ENCODE results near the gene PTPN7. TPM values are rescaled to one million over a fixed set of nuclear protein-coding genes. Genes with fewer than 3 reads are reported as not detected.

Gene PTPN7
- polyA plus RNA-seq, 1 of the 3 experiments (the other 2 are of a cell fraction) = not detected

DNA sequence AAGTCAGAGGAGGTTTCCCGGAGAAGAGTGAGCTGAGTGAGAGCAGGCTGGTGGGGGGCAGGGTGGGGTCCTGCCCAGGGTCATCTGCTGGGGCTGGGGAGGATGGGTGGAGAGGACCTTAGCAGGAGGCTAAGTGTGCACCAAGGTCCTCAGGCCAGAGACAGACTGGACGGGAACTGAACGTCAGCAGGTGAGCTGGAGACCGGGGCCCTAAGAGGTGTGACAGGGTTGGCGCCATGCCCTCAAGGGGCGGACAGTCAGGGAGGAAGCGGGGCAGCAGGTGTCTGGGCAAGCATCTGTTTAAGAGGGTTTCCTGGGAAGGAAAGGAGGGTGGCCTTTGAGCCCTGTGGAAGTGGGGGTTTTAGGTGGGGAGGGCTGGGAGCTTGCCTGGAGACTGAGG is 13.6 kb upstream of the PTPN7 start:
- H3K36me3 ChIP-seq (replicated peaks in 1 of 2; ENCODE audit: control insufficient read depth in 1 of 2, insufficient read depth in 2 of 2, low read length in 1 of 2) = no peaks in the 10 kb centered on the region
- no peaks in the 10 kb centered on the region for H3K79me2 ChIP-seq (ENCODE audit: insufficient read depth)
- no peak overlapping the region for H3K27ac ChIP-seq (ENCODE audit: low read depth in 2 of 2, low read length in 1 of 2)
- H2AFZ ChIP-seq (ENCODE audit: low read depth) = no peak overlapping the region
- H3K4me1 ChIP-seq (ENCODE audit: control insufficient read depth in 1 of 2, insufficient read depth in 2 of 2, low read depth in 1 of 2, low read length in 1 of 2) = peaks cover 0 to 18% of the 10 kb centered on the region in 2 experiments; a peak in 1 of 4 replicates
- ChIA-PET CTCF (interaction anchor here (0.8 to 3.5 kb wide), 6 partner anchors 11 to 38 kb away, joined by 4 to 22 read pairs (median 8); partner anchors contain the start of gene LGR6), POLR2A (interaction anchor here (0.8 kb wide), 1 partner anchor 19 kb away, joined by 3 read pairs; no protein-coding TSS in a partner anchor)
- H3F3A ChIP-seq (replicated peaks; ENCODE audit: insufficient read depth) = no peaks in the 10 kb centered on the region
- no peak for DNase-seq
- H3K9me2 ChIP-seq = no peaks in the 10 kb centered on the region
- TF ChIP-seq EP300 (IDR thresholded peaks at IDR 0.05; ENCODE audit: borderline replicate concordance in 1 of 2, low read depth in 1 of 2, low read length in 1 of 2) = no peak
- TF ChIP-seq, protein P1, sequence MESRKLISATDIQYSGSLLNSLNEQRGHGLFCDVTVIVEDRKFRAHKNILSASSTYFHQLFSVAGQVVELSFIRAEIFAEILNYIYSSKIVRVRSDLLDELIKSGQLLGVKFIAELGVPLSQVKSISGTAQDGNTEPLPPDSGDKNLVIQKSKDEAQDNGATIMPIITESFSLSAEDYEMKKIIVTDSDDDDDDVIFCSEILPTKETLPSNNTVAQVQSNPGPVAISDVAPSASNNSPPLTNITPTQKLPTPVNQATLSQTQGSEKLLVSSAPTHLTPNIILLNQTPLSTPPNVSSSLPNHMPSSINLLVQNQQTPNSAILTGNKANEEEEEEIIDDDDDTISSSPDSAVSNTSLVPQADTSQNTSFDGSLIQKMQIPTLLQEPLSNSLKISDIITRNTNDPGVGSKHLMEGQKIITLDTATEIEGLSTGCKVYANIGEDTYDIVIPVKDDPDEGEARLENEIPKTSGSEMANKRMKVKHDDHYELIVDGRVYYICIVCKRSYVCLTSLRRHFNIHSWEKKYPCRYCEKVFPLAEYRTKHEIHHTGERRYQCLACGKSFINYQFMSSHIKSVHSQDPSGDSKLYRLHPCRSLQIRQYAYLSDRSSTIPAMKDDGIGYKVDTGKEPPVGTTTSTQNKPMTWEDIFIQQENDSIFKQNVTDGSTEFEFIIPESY (IDR thresholded peaks at IDR 0.05; ENCODE audit: borderline replicate concordance, low read depth) = no peak
- TF ChIP-seq FOXM1 (IDR thresholded peaks at IDR 0.05; ENCODE audit: low read depth) = no peak
- TF ChIP-seq, protein P2, sequence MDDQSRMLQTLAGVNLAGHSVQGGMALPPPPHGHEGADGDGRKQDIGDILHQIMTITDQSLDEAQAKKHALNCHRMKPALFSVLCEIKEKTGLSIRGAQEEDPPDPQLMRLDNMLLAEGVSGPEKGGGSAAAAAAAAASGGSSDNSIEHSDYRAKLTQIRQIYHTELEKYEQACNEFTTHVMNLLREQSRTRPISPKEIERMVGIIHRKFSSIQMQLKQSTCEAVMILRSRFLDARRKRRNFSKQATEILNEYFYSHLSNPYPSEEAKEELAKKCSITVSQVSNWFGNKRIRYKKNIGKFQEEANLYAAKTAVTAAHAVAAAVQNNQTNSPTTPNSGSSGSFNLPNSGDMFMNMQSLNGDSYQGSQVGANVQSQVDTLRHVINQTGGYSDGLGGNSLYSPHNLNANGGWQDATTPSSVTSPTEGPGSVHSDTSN (IDR thresholded peaks at IDR 0.05) = no peak
- TF ChIP-seq RAD21 (IDR thresholded peaks at IDR 0.05; ENCODE audit: low read length) = no peak
- no peak for TF ChIP-seq SIN3A (IDR thresholded peaks at IDR 0.05; ENCODE audit: borderline replicate concordance, low read depth, low read length)
- TF ChIP-seq, protein P3, sequence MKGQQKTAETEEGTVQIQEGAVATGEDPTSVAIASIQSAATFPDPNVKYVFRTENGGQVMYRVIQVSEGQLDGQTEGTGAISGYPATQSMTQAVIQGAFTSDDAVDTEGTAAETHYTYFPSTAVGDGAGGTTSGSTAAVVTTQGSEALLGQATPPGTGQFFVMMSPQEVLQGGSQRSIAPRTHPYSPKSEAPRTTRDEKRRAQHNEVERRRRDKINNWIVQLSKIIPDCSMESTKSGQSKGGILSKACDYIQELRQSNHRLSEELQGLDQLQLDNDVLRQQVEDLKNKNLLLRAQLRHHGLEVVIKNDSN (IDR thresholded peaks at IDR 0.05; ENCODE audit: borderline replicate concordance, low read depth) = no peak
- no peak for TF ChIP-seq POLR2AphosphoS5 (IDR thresholded peaks at IDR 0.05; ENCODE audit: low read depth, low read length)
- TF ChIP-seq NRF1 (IDR thresholded peaks at IDR 0.05; ENCODE audit: low read depth, low read length) = no peak
- no peak overlapping the region for H3K9ac ChIP-seq
- no peaks in the 10 kb centered on the region for H3K9me3 ChIP-seq
- H3K27me3 ChIP-seq (ENCODE audit: insufficient read depth) = no peaks in the 10 kb centered on the region; the same call in 1 of the 2 replicates
- no peak overlapping the region for H3K4me2 ChIP-seq
- WGBS (ENCODE audit: low lambda C conversion rate) = 89% methylated on average over 7 of the region's 7 CpGs
- no peaks in the 10 kb centered on the region for H4K20me1 ChIP-seq (ENCODE audit: insufficient read depth)
- H3K4me3 ChIP-seq (ENCODE audit: low read depth in 2 of 2, low read length in 1 of 2) = no peak overlapping the region

DNA sequence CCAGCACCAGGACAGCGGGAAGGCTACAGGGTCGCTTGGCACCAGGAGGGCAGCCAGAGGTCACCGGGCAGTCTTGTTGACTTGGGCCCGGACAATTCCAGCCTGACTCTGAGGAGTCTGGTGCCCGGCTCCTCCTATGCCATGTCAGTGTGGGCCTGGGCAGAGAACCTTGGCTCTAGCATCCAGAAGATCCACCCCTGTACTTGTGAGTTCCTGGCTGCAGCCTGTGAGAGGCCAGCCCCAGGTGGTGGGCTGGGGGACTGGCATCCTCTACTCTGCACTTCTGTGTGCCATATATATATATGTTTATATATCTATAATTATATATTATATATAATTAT is 11.6 kb upstream of the PTPN7 start:
- Histone ChIP-seq H4K20me1 (ENCODE audit: insufficient read depth) (no peaks in the 10 kb centered on the region), H3K79me2 (ENCODE audit: insufficient read depth) (no peaks in the 10 kb centered on the region), H3K4me3 (ENCODE audit: low read depth in 2 of 2, low read length in 1 of 2) (no peak overlapping the region), H3K9me3 (no peaks in the 10 kb centered on the region), H2AFZ (ENCODE audit: low read depth) (no peak overlapping the region), H3K4me1 (ENCODE audit: control insufficient read depth in 1 of 2, insufficient read depth in 2 of 2, low read depth in 1 of 2, low read length in 1 of 2) (peaks cover 0 to 36% of the 10 kb centered on the region in 2 experiments; a peak in 1 of 4 replicates), H3K4me2 (no peak overlapping the region), H3K27ac (ENCODE audit: low read depth in 2 of 2, low read length in 1 of 2) (no peak overlapping the region; a peak in 1 of 4 replicates), H3K36me3 (replicated peaks in 1 of 2; ENCODE audit: control insufficient read depth in 1 of 2, insufficient read depth in 2 of 2, low read length in 1 of 2) (no peaks in the 10 kb centered on the region), H3K9me2 (no peaks in the 10 kb centered on the region), H3K27me3 (ENCODE audit: insufficient read depth) (no peaks in the 10 kb centered on the region), H3K9ac (no peak overlapping the region), H3F3A (replicated peaks; ENCODE audit: insufficient read depth) (no peaks in the 10 kb centered on the region)
- ChIA-PET CTCF (interaction anchor here (3.8 kb wide), 1 partner anchor 14 kb away, joined by 16 read pairs; no protein-coding TSS in a partner anchor), POLR2A (no interaction called here)
- no CpG with 5 or more reads among the region's 5 CpGs for WGBS (ENCODE audit: low lambda C conversion rate)
- DNase-seq = no peak
- TF ChIP-seq, protein P3 (IDR thresholded peaks at IDR 0.05; ENCODE audit: borderline replicate concordance, low read depth) = no peak
- TF ChIP-seq NRF1 (IDR thresholded peaks at IDR 0.05; ENCODE audit: low read depth, low read length) (no peak), RFX5 (IDR thresholded peaks at IDR 0.05; ENCODE audit: low read length) (no peak), MEF2A (IDR thresholded peaks at IDR 0.05; ENCODE audit: borderline replicate concordance, low read depth) (no peak), RCOR1 (IDR thresholded peaks at IDR 0.05; ENCODE audit: low read length) (no peak), GATA2 (CRISPR knock-in tag; IDR thresholded peaks at IDR 0.05) (no peak), CHD2 (IDR thresholded peaks at IDR 0.05; ENCODE audit: low read length, partially characterized antibody) (no peak), RXRA (IDR thresholded peaks at IDR 0.05; ENCODE audit: borderline replicate concordance, low read depth) (no peak), JUND (IDR thresholded peaks at IDR 0.05) (no peak), FOXJ3 (CRISPR knock-in tag; IDR thresholded peaks at IDR 0.05) (no peak), SIN3A (IDR thresholded peaks at IDR 0.05; ENCODE audit: borderline replicate concordance, low read depth, low read length) (no peak)
- TF ChIP-seq, protein P4, sequence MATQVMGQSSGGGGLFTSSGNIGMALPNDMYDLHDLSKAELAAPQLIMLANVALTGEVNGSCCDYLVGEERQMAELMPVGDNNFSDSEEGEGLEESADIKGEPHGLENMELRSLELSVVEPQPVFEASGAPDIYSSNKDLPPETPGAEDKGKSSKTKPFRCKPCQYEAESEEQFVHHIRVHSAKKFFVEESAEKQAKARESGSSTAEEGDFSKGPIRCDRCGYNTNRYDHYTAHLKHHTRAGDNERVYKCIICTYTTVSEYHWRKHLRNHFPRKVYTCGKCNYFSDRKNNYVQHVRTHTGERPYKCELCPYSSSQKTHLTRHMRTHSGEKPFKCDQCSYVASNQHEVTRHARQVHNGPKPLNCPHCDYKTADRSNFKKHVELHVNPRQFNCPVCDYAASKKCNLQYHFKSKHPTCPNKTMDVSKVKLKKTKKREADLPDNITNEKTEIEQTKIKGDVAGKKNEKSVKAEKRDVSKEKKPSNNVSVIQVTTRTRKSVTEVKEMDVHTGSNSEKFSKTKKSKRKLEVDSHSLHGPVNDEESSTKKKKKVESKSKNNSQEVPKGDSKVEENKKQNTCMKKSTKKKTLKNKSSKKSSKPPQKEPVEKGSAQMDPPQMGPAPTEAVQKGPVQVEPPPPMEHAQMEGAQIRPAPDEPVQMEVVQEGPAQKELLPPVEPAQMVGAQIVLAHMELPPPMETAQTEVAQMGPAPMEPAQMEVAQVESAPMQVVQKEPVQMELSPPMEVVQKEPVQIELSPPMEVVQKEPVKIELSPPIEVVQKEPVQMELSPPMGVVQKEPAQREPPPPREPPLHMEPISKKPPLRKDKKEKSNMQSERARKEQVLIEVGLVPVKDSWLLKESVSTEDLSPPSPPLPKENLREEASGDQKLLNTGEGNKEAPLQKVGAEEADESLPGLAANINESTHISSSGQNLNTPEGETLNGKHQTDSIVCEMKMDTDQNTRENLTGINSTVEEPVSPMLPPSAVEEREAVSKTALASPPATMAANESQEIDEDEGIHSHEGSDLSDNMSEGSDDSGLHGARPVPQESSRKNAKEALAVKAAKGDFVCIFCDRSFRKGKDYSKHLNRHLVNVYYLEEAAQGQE (IDR thresholded peaks at IDR 0.05; ENCODE audit: low read depth, low read length) = no peak
